Activated T-helper 17 cell treated with anti-CD3 and anti-CD28 coated beads, Interleukin-2, amount 50 U/mL, for 72 hours (primary cell): ENCODE results near the gene ACAP3. TPM values are rescaled to one million over a fixed set of nuclear protein-coding genes. Genes with fewer than 3 reads are reported as not detected.

Experiments
- ATAC-seq: fragments of 150-1000 bp; cut with Tn5 transposase; replicated peaks from 2 replicates; pipeline ENCODE4 v1.10.0; 2021; ENCODE audit warnings: mild to moderate bottlenecking, moderate library complexity
- H3K27ac Mint-ChIP-seq: one replicate; pipeline ENCODE4 v1.8.0; 2022; ENCODE audit warnings: mixed read lengths
- H3K27me3 Mint-ChIP-seq: one replicate; pipeline ENCODE4 v1.8.0; 2022; ENCODE audit warnings: mixed read lengths
- H3K36me3 Mint-ChIP-seq: one replicate; pipeline ENCODE4 v1.8.0; 2022; ENCODE audit warnings: low read depth, mild to moderate bottlenecking, mixed read lengths
- H3K4me1 Mint-ChIP-seq: one replicate; pipeline ENCODE4 v1.8.0; 2022; ENCODE audit warnings: mixed read lengths
- H3K4me3 Mint-ChIP-seq: one replicate; pipeline ENCODE4 v1.8.0; 2022; ENCODE audit warnings: mild to moderate bottlenecking, mixed read lengths
- H3K9me3 Mint-ChIP-seq: one replicate; pipeline ENCODE4 v1.8.0; 2022; ENCODE audit warnings: mixed read lengths
- total RNA-seq, 2 donors: library from RNA; stranded (reverse); gene quantifications; one replicate each; pipeline ENCODE4 v1.2.3, GENCODE V29; 2022

ACAP3 gene
- total RNA-seq, 2 donors from 2014 or later = 41.4 to 43.3 TPM

GRCh38 chr1:1347663-1348419 lies 40.1 kb upstream of the ACAP3 start:
- H3K4me1 Mint-ChIP-seq = peaks cover 14% of the 10 kb centered on the region
- H3K27me3 Mint-ChIP-seq = peaks cover 7% of the 10 kb centered on the region
- H3K36me3 Mint-ChIP-seq = no peaks in the 10 kb centered on the region
- no peak for ATAC-seq
- peak overlapping the region; percentile 66 for H3K4me3 Mint-ChIP-seq
- peak overlapping the region; percentile 16 for H3K27ac Mint-ChIP-seq
- no peaks in the 10 kb centered on the region for H3K9me3 Mint-ChIP-seq

GRCh38 chr1:1347026-1347595 lies 39.4 kb upstream of the ACAP3 start:
- Mint-ChIP-seq H3K4me1 (peaks cover 10% of the 10 kb centered on the region), H3K4me3 (peak overlapping the region; percentile 66), H3K36me3 (no peaks in the 10 kb centered on the region), H3K27ac (peak overlapping the region; percentile 16), H3K27me3 (peaks cover under 1% of the 10 kb centered on the region), H3K9me3 (no peaks in the 10 kb centered on the region)
- ATAC-seq = no peak

- no peaks in the 10 kb centered on the region for H3K27me3 Mint-ChIP-seq
- peaks cover 9% of the 10 kb centered on the region for H3K4me1 Mint-ChIP-seq
- H3K9me3 Mint-ChIP-seq = no peaks in the 10 kb centered on the region
- no peak for ATAC-seq
- peak overlapping the region; percentile 66 for H3K4me3 Mint-ChIP-seq
- H3K36me3 Mint-ChIP-seq = no peaks in the 10 kb centered on the region
- H3K27ac Mint-ChIP-seq = peak overlapping the region; percentile 16
These were observed 38.8 kb upstream of the ACAP3 start for GRCh38 chr1:1346501-1346890.

- H3K9me3 Mint-ChIP-seq = no peaks in the 10 kb centered on the region
- H3K36me3 Mint-ChIP-seq = peaks cover 2% of the 10 kb centered on the region
- H3K27me3 Mint-ChIP-seq = no peaks in the 10 kb centered on the region
- H3K4me3 Mint-ChIP-seq = no peak overlapping the region
- H3K27ac Mint-ChIP-seq = peak overlapping the region; percentile 16
- H3K4me1 Mint-ChIP-seq = peaks cover 9% of the 10 kb centered on the region
- ATAC-seq = no peak
These were observed 38.2 kb upstream of the ACAP3 start for GRCh38 chr1:1345860-1346500.

GRCh38 chr1:1345384-1345783 lies 37.7 kb upstream of the ACAP3 start:
- Mint-ChIP-seq H3K9me3 (no peaks in the 10 kb centered on the region), H3K4me1 (peaks cover 9% of the 10 kb centered on the region), H3K27me3 (no peaks in the 10 kb centered on the region), H3K27ac (no peak overlapping the region), H3K4me3 (no peak overlapping the region), H3K36me3 (peaks cover 8% of the 10 kb centered on the region)
- ATAC-seq = no peak

GRCh38 chr1:1344655-1345361 lies 37.1 kb upstream of the ACAP3 start:
- H3K9me3 Mint-ChIP-seq = no peaks in the 10 kb centered on the region
- peaks cover 9% of the 10 kb centered on the region for H3K4me1 Mint-ChIP-seq
- H3K27me3 Mint-ChIP-seq = no peaks in the 10 kb centered on the region
- ATAC-seq = peak; percentile 89
- peaks cover 10% of the 10 kb centered on the region for H3K36me3 Mint-ChIP-seq
- peak overlapping the region; percentile 48 for H3K27ac Mint-ChIP-seq
- H3K4me3 Mint-ChIP-seq = peak overlapping the region; percentile 6

- no peak overlapping the region for H3K27ac Mint-ChIP-seq
- peaks cover 9% of the 10 kb centered on the region for H3K4me1 Mint-ChIP-seq
- H3K27me3 Mint-ChIP-seq = no peaks in the 10 kb centered on the region
- H3K4me3 Mint-ChIP-seq = no peak overlapping the region
- peaks cover 10% of the 10 kb centered on the region for H3K36me3 Mint-ChIP-seq
- ATAC-seq = no peak
- no peaks in the 10 kb centered on the region for H3K9me3 Mint-ChIP-seq
These were observed 36.2 kb upstream of the ACAP3 start for GRCh38 chr1:1343811-1344421.

- H3K4me1 Mint-ChIP-seq = peaks cover 9% of the 10 kb centered on the region
- H3K27ac Mint-ChIP-seq = no peak overlapping the region
- no peaks in the 10 kb centered on the region for H3K27me3 Mint-ChIP-seq
- ATAC-seq = no peak
- H3K4me3 Mint-ChIP-seq = no peak overlapping the region
- no peaks in the 10 kb centered on the region for H3K9me3 Mint-ChIP-seq
- H3K36me3 Mint-ChIP-seq = peaks cover 10% of the 10 kb centered on the region
These were observed 34.9 kb upstream of the ACAP3 start for GRCh38 chr1:1342584-1343115.

GRCh38 chr1:1342061-1342562 lies 34.4 kb upstream of the ACAP3 start:
- no peaks in the 10 kb centered on the region for H3K9me3 Mint-ChIP-seq
- no peak for ATAC-seq

GRCh38 chr1:1341549-1342021 lies 33.9 kb upstream of the ACAP3 start:
- Mint-ChIP-seq H3K4me3 (no peak overlapping the region), H3K9me3 (no peaks in the 10 kb centered on the region), H3K36me3 (peaks cover 10% of the 10 kb centered on the region), H3K27me3 (no peaks in the 10 kb centered on the region), H3K27ac (no peak overlapping the region), H3K4me1 (peaks cover 1% of the 10 kb centered on the region)
- ATAC-seq = no peak

More at GRCh38 chr1:1342061-1342562, 34.4 kb upstream of the ACAP3 start:
- Mint-ChIP-seq H3K4me1 (peaks cover 6% of the 10 kb centered on the region), H3K27ac (no peak overlapping the region), H3K36me3 (peaks cover 10% of the 10 kb centered on the region), H3K27me3 (no peaks in the 10 kb centered on the region), H3K4me3 (no peak overlapping the region)

- no peaks in the 10 kb centered on the region for H3K9me3 Mint-ChIP-seq
- H3K27ac Mint-ChIP-seq = no peak overlapping the region
- peaks cover 10% of the 10 kb centered on the region for H3K36me3 Mint-ChIP-seq
- no peaks in the 10 kb centered on the region for H3K4me1 Mint-ChIP-seq
- no peak for ATAC-seq
- H3K27me3 Mint-ChIP-seq = no peaks in the 10 kb centered on the region
- H3K4me3 Mint-ChIP-seq = no peak overlapping the region
These were observed 33.2 kb upstream of the ACAP3 start for GRCh38 chr1:1340791-1341548.

- H3K4me3 Mint-ChIP-seq = no peak overlapping the region
- H3K36me3 Mint-ChIP-seq = peaks cover 10% of the 10 kb centered on the region
- no peak for ATAC-seq
- H3K4me1 Mint-ChIP-seq = no peaks in the 10 kb centered on the region
- no peaks in the 10 kb centered on the region for H3K27me3 Mint-ChIP-seq
- no peaks in the 10 kb centered on the region for H3K9me3 Mint-ChIP-seq
- H3K27ac Mint-ChIP-seq = no peak overlapping the region
These were observed 32.5 kb upstream of the ACAP3 start for GRCh38 chr1:1340185-1340584.

- Mint-ChIP-seq H3K9me3 (no peaks in the 10 kb centered on the region), H3K4me1 (no peaks in the 10 kb centered on the region), H3K27me3 (no peaks in the 10 kb centered on the region), H3K4me3 (no peak overlapping the region), H3K27ac (no peak overlapping the region), H3K36me3 (peaks cover 10% of the 10 kb centered on the region)
- no peak for ATAC-seq
These were observed 30.5 kb upstream of the ACAP3 start for GRCh38 chr1:1338278-1338677.
